Stimulated activated CD4-positive, alpha-beta T cell treated with anti-CD3 and anti-CD28 coated beads, Interleukin-15, amount 100 ng/mL, for 48 hours (primary cell): ENCODE data around the gene APOL4.
"Not testable (repeated sequence)": the region's sequence is repeated elsewhere in the genome, so short reads cannot be mapped to it uniquely, and the experiment has no call there.

Source experiments
- DNase-seq, 2 donors: peaks; one replicate each; pipeline ENCODE4 v3.0.0-alpha.2; 2020; ENCODE audit warnings: low read depth in 2 of 2

Gene APOL4

GRCh38 chr22:36201630-36202319 lies at the start of gene APOL4:
Gene APOL4, minus strand, starts transcription at chr22:36201809. Its CDS starts 75 bp downstream, at chr22:36201734.
- no peak for DNase-seq

- not testable (repeated sequence) for DNase-seq
Observed at GRCh38 chr22:36250292-36250960, 48.8 kb upstream of the APOL4 start.

GRCh38 chr22:36249160-36249559 lies 47.6 kb upstream of the APOL4 start:
- DNase-seq: no peak

- no peak for DNase-seq
Observed at GRCh38 chr22:36247955-36248354, 46.3 kb upstream of the APOL4 start.

GRCh38 chr22:36246718-36247117 lies 45.1 kb upstream of the APOL4 start:
- no peak for DNase-seq

GRCh38 chr22:36245805-36246356 lies 44.3 kb upstream of the APOL4 start:
- DNase-seq: no peak

- DNase-seq: no peak
Observed at GRCh38 chr22:36244522-36245391, 43.1 kb upstream of the APOL4 start.

GRCh38 chr22:36243986-36244385 lies 42.4 kb upstream of the APOL4 start:
- no peak for DNase-seq

GRCh38 chr22:36239401-36240171 lies 38.0 kb upstream of the APOL4 start, which contains the start of gene APOL2:
Gene APOL2, minus strand, starts transcription at chr22:36239527. Its CDS starts 6,365 bp downstream, at chr22:36233162.
- peak; percentile 83 to 86 for DNase-seq

- no peak for DNase-seq
Observed at GRCh38 chr22:36239150-36239400, 37.5 kb upstream of the APOL4 start.

- no peak for DNase-seq
Observed at GRCh38 chr22:36238373-36239149, 37.0 kb upstream of the APOL4 start.

- no peak for DNase-seq
Observed at GRCh38 chr22:36237462-36238372, 36.1 kb upstream of the APOL4 start.

- no peak for DNase-seq
Observed at GRCh38 chr22:36236388-36237319, 35.0 kb upstream of the APOL4 start.

- no peak for DNase-seq
Observed at GRCh38 chr22:36235585-36235984, 34.0 kb upstream of the APOL4 start.

GRCh38 chr22:36234919-36235318 lies 33.3 kb upstream of the APOL4 start:
- no peak for DNase-seq

- DNase-seq: no peak
Observed at GRCh38 chr22:36234213-36234612, 32.6 kb upstream of the APOL4 start.

GRCh38 chr22:36233796-36234195 lies 32.2 kb upstream of the APOL4 start:
- DNase-seq: no peak

- no peak for DNase-seq
Observed at GRCh38 chr22:36232715-36233401, 31.2 kb upstream of the APOL4 start.
